ENCODE measurements around the gene EBF3.

- TF ChIP-seq, protein P1, sequence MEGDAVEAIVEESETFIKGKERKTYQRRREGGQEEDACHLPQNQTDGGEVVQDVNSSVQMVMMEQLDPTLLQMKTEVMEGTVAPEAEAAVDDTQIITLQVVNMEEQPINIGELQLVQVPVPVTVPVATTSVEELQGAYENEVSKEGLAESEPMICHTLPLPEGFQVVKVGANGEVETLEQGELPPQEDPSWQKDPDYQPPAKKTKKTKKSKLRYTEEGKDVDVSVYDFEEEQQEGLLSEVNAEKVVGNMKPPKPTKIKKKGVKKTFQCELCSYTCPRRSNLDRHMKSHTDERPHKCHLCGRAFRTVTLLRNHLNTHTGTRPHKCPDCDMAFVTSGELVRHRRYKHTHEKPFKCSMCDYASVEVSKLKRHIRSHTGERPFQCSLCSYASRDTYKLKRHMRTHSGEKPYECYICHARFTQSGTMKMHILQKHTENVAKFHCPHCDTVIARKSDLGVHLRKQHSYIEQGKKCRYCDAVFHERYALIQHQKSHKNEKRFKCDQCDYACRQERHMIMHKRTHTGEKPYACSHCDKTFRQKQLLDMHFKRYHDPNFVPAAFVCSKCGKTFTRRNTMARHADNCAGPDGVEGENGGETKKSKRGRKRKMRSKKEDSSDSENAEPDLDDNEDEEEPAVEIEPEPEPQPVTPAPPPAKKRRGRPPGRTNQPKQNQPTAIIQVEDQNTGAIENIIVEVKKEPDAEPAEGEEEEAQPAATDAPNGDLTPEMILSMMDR (IDR thresholded peaks at IDR 0.05): no peak
- TF ChIP-seq POLR2A (IDR thresholded peaks at IDR 0.05): no peak
Measured at GRCh38 chr10:129836253-129836652, 127.8 kb downstream of the EBF3 start.
